ENCODE measurements around the gene IDUA.

Gene IDUA

GRCh38 chr4:1031956-1032795 is 45.3 kb downstream of the IDUA start:
- DNase-seq (ENCODE audit: low read depth): no peak

- no peak for DNase-seq (ENCODE audit: low read depth)
These were observed 46.0 kb downstream of the IDUA start for GRCh38 chr4:1032861-1033260.

GRCh38 chr4:1033840-1034551 is 47.2 kb downstream of the IDUA start:
- no peak for DNase-seq (ENCODE audit: low read depth)

DNA sequence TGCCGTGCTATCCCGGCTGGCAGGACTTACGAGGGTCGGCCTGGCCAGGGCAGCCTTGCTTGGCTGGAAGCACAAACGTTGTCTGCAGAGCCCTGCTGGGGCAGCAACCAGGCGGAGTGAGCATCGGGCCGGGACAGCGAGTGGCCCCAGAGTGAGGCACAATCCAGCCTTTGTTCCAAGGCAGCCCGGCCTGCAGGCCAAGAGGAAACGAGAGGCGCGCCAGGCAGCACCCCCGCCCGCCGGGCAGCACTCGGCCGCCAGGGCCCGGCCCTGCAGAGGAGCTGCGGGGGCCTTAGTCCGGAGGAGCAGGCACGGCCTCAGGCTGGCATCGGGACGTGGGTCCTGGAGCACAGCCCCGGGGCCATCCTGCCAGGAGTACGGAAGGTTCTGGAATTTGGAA is 48.7 kb downstream of the IDUA start:
- no peak for DNase-seq (ENCODE audit: low read depth)

- no peak for DNase-seq (ENCODE audit: low read depth)
These were observed 49.3 kb downstream of the IDUA start for GRCh38 chr4:1036095-1036494.

GRCh38 chr4:1036976-1037810 is 50.3 kb downstream of the IDUA start:
- DNase-seq (ENCODE audit: low read depth): no peak

DNA sequence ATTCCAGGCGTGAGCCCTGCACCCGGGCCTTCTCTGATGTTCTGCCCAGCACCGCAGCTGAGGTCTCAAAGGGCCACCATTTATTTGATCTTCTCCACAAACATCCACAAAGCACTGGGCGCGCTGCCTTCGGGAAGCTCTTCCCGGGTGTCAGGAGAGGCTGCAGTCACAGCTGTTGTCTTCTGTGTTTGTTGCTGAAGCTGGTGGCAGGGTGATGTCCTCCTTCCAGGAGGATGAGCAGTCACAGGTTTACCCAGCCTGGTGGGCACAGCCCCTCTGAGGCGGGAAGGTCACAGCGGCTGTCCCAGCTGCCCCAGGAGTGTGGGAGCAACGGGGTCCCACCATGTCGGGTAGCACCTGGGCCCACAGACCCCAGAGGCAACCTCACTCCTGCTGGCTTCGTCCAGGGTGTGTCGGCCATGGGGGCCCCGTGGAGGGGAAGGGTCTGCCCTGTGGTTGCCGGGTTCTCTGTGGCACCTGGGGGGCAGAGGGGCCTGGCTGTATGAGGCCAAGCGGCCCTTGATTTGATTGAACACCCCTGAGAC is 52.2 kb downstream of the IDUA start:
- DNase-seq (ENCODE audit: low read depth): no peak

DNA sequence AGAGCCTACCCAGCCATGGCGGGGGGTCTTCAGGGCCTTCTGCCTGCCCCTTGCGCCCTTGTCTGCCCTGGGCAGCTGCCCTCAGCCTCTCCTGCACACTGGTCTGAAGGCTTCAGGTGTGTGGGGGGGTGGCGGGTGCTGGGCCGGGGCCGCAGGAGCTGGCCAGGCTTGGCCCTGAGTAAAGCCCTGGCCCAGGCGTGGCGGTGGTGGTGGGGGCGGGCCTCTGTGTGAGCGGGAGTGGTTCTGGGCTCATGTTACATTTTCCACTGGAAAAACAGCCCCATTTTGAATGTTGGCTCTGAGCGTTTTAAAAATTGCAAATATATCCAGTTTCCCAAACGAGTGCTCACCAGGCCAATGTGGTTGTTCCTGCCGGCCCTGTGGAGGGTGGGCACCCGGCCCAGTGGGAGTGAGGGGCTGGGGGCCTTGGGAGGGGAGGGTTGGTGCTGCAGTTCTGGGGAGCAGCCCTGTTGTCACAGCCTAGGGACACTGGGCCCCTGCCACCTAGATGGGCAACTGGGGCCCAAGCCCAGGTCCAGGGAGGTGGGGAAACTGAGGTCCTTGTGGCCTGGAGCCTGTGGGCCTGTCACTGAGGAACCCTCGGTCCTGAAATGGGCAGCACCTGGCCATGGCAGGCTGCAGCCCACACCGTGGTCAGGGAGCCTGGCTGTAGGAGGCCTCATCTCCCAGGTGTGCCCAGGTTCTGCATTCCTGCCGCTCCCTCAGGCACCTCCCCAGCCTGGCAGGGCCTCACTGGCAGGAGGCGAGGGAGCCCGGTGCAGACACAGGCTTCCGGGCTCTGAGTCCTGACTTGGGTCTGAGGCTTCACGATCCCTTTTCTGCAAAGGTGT is 52.9 kb downstream of the IDUA start:
- no peak for DNase-seq (ENCODE audit: low read depth)

DNA sequence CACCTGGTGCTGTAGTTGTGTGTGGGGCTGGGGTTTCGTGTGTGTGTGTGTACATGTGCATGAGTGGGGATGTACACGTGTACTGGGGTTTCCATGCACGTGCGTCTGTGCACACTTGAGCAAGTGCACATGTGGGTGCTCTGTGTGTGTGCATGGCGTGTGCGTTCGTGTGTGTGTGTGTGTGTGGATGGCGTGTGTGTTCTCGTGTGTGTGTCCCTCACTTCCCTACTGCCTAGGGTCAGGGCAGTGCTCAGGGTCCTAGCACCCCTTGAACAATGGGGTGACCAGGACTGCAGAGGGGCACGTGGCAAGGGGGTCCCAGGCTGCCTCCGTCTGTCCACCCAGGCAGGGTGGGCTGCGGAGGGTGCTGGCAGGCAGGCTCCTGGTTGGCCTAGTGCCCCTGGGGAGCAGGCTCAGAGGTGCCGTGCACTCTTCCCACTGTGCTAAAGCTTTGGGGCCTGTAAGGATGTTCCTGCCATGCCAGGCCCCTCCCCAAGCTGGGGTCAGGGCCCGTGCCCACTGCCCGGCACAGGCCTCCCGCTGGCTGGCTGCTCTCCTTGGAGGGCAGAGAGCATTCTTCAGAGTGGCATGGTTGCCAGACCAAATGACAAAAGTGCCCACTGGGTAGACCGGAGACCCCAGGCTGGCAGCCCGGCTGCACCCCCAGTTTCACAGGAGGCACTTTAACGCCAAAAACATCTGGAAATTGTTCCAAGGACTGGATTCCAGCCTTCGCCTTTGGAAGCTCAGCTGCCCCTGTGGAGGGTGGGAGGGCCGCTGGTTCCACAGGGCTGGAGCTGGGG is 53.7 kb downstream of the IDUA start:
- DNase-seq (ENCODE audit: low read depth): no peak

DNA sequence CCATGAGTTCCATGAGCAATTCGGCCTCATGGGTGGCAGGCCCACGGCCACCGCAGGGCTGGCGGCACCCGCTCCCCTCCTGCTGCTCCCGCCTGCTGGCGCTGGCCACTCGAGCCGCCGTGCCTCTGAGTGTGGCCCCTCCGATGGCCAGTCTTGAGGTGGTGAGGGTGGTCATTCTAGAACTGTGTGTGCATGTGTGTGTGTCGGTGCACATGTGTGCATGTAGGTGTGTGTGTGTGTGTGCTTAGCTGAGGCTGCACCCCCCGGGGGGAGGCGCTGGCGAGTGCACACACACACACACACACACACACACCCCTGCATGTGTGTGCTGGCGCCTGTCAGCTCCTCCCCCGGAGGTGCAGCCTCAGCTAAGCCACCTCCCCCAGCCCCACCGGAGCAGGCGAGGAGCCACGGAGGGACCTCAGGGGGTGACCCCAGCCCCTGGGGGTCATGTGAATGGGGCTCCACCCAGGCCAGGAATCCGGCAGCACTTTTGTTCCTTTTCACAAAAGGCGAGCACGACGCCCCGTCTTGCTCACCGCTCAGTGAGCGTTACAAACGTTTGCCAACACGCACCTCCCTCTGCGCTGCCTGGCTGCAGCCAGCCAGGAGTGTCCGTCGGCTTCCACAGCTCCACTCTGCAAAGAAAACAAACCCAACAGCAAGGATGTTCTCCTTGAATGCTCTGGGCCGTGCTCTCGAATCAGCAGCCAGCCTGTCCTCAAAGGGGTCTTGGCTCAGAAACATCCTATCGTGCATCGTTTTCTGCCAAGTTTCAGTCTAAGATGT is 54.5 kb downstream of the IDUA start:
- DNase-seq (ENCODE audit: low read depth): no peak

GRCh38 chr4:1041936-1042330 is 55.1 kb downstream of the IDUA start:
- DNase-seq (ENCODE audit: low read depth): no peak

DNA sequence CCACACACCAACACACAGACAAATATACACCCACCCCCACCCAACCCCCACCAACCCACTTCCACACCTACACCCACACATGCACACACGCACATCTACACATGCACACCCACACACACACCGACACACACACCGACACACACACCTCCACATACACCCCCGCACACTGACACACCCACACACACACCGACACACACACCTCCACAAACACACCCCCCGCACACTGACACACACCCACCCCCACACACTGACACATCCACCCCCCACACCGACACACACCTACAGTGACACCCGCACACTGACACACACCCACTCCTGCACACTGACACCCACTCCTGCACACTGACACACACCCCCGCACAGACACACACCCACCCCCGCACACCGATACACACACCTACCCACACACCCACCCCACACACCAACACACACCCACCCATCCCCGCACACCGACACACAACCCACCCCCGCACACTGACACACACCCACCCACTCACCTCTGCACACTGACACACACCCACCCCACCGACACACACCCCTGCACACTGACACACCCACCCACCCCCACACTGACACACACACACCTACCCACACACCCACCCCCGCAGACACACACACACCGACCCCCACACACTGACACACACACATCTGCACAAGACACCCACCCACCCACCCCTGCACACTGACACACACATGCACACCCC is 55.7 kb downstream of the IDUA start:
- DNase-seq (ENCODE audit: low read depth): no peak

DNA sequence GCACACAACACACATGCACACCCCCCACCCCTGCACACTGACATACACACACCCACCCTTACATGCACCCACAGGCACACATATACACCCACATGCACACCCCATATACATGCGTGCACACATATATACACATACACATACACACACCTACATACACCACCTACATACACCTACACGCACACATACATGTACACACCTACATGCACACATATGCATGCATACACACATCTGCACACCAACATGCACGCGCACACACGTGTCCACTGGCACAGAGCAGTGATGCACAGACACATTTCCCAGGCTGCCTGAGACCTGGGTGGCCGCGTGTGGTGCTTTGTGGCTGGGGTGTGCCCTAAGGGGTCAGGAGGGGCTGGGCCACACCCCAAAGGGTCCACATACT is 56.3 kb downstream of the IDUA start:
- DNase-seq (ENCODE audit: low read depth): no peak

DNA sequence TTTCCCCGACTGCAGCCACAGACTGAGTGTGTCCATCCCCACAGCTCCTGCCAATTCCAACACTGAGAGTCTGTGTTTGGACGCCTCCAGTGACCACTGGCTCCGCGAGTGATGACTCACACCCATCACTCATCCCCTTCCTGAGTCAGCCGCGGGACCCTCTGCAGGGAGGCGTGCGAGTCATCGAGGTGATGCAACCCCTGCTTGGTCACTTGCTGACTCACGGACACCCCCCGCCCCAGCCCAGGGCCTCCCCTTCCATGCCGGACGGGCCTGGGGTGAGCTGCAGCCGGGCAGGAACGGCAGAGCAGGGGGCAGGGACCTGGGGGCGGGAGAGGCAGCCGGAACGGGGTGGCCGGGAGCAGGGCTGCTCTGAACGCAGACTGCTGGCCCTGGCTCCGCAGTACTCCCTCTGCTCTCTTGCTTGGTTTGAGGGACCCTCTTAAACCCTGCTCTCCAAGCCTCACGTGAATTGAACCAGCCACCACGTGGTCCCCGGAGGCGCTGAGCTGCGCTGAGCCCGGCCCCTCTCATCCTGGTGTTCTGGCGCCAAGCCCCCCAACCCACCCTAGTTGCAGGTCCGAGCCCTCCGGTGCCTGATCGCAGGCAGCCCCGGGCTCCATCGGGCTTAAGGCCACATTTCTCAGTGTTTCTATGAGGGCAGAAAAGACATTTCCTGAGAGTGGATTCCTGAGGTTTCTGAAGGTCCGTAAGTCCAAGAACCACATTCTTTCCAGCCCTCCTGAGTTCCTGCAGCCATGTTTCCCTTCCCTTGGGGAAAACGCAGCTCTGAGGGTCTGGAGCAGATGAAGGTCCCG is 57.0 kb downstream of the IDUA start:
- DNase-seq (ENCODE audit: low read depth): peak; percentile 7

DNA sequence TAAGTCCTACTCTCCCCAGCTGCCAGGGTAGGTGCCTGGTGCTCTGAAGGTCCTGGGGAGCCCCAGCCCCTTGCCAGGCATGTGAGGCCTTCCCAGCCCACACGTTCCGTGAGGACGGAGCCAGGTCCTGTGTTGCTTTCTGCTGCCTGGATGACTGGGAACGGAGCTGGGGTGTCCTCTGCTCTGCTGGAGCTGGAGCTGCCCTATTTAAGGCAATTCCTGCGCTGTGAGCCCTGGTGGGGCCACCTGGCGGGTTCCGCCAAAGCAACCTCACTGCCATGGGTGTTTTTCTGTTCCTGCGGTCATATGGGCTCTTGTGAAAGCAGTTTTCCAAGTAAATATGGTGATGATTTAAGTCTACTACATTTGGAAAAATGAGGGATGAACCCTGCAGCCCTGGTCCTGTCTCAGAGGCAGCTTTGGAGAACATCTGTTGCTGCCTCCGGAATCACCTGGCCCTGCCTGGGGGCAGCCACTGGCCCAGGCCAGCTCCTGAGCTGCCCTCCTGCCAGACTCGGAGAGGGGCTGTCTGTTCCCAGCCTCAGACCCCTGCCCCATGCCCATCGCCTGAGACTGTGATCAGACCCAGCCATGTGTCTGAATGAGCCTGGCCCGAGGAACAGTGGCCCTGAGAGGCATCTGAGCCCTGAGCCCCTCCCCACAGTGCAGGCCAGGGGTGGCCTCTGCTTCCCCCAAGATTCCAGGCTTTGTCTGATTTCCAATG is 57.8 kb downstream of the IDUA start:
- DNase-seq (ENCODE audit: low read depth): no peak

DNA sequence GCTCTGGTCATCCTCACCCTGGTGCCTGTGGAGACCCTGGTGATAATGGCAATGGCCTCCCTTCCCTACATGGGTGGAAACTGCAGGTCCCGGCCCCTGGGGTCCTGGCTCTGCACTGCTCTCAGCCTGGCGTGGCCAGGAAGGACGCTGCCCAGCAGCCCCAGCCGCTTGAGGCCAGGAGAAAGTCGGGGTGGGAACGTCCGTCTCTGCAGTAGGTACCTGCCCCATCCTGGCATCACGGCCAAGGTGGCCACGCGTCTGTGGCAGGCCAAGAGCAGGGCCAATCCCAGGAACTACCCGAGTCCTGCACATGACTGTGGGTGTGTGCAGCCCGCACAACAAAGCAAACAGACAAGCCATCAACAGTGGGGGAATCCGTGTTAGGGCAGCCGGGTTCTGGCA is 58.4 kb downstream of the IDUA start:
- DNase-seq (ENCODE audit: low read depth): no peak

DNA sequence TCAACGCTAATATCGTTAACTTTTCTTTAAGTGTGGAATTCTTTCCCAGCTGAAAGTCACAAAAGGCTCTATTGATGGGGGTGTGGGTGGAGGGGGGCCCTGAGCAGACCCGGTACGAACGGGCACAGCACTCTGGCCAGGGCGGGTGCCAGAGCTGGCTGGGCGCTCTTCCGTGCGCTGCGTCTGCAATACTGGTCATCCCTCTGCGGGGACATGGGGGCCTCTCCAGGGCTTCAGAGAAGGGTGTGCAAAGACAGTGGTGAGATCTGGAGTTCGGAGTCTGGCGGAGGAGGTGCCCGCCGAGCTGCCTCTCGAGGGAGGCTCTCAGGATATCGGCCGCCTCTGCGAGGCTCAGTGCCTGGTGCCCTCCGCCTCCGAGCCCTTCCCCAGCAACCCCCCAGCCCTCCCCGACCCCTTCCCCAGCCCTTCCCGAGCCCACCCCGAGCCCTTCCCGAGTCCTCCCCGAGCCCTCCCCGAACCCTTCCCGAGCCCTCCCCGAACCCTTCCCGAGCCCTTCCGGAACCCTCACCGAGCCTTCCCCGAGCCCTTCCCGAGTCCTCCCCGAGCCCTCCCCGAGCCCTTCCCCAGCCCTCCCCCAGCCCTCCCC is 58.9 kb downstream of the IDUA start:
- DNase-seq (ENCODE audit: low read depth): no peak

All from stimulated activated CD8-positive, alpha-beta memory T cell treated with anti-CD3 and anti-CD28 coated beads, Interleukin-7, amount 100 ng/mL, for 24 hours (primary cell).